Spleen (tissue), 11 donors: Measurements from ENCODE around the gene GET4. TPM values are rescaled to one million over a fixed set of nuclear protein-coding genes. Genes with fewer than 3 reads are reported as not detected.

Experiments used
- DNase-seq: peaks from one replicate; pipeline ENCODE4 v3.0.0-alpha.2; 2020
- H3K27ac ChIP-seq, 8 donors: fragments of 200-600 bp; sonication (generic) in 7 of 8; 1 replicate in 4 of 8; 2 replicates in 4 of 8; pipeline versions ENCODE4 v1.5.0 to v1.8.0; 2016 to 2021; ENCODE audit warnings: inconsistent platforms in 4 of 8, mild to moderate bottlenecking in 4 of 8, moderate library complexity in 1 of 8
- H3K27me3 ChIP-seq, 7 donors: fragments of 200-600 bp; sonication (generic) in 6 of 7; replicated peaks in 1 of 7; 1 replicate in 4 of 7; 2 replicates in 3 of 7; pipeline versions ENCODE4 v1.5.0 to v1.8.0; 2016 to 2021; ENCODE audit warnings: inconsistent platforms in 3 of 7, mild to moderate bottlenecking in 1 of 7
- H3K36me3 ChIP-seq, 6 donors: fragments of 200-600 bp; sonication (generic) in 5 of 6; 1 replicate in 4 of 6; 2 replicates in 2 of 6; pipeline versions ENCODE4 v1.5.0 to v1.8.0; 2016 to 2021; ENCODE audit warnings: inconsistent platforms in 2 of 6
- H3K4me1 ChIP-seq, 6 donors: fragments of 200-600 bp; sonication (generic) in 5 of 6; 1 replicate in 3 of 6; 2 replicates in 3 of 6; pipeline versions ENCODE4 v1.5.0 to v1.8.0; 2016 to 2021; ENCODE audit warnings: inconsistent platforms in 3 of 6
- H3K4me3 ChIP-seq, 8 donors: fragments of 200-600 bp; sonication (generic) in 7 of 8; 1 replicate in 4 of 8; 2 replicates in 4 of 8; pipeline versions ENCODE4 v1.5.0 to v1.8.0; 2016 to 2021; ENCODE audit warnings: inconsistent platforms in 4 of 8, mild to moderate bottlenecking in 4 of 8, moderate library complexity in 2 of 8
- H3K9me3 ChIP-seq, 8 donors: fragments of 200-600 bp; sonication (generic) in 7 of 8; 1 replicate in 4 of 8; 2 replicates in 4 of 8; pipeline versions ENCODE4 v1.5.0 to v1.8.0; 2016 to 2021; ENCODE audit warnings: inconsistent platforms in 4 of 8
- POLR2A ChIP-seq, 3 donors: fragments of 450-650 bp; IDR thresholded peaks; one replicate each; pipeline ENCODE4 v1.5.1; 2017; ENCODE audit warnings: antibody characterized with exemption in 3 of 3, mild to moderate bottlenecking in 1 of 3
- POLR2AphosphoS5 ChIP-seq, 3 donors: sonication (generic); formaldehyde crosslinking; IDR thresholded peaks; one replicate each; pipeline ENCODE4 v1.5.1; 2017; ENCODE audit warnings: antibody characterized with exemption in 3 of 3
- WGBS, 5 donors: extraction: QIAGEN DNeasy Blood & Tissue Kit in 3 of 5; methylation state at CpG; one replicate each; pipeline versions ENCODE4 v1.1.5 to v1.1.7; 2013 to 2018; 5-methylcytosine and 5-hydroxymethylcytosine counted together
- intact Hi-C: fragments of 100-400 bp; cut with DNase I; formaldehyde crosslinking; loops from one replicate; pipeline ENCODE4 v1.15.0; 2023; ENCODE audit warnings: low total_unique reads
- polyA plus RNA-seq, 3 donors: library from polyadenylated mRNA; stranded (reverse); fragments of 200-250 nt; gene quantifications; one replicate each; pipeline ENCODE4 v1.2.1, GENCODE V29; 2013
- total RNA-seq, 7 donors: library from RNA; depleted of rRNA in 3 of 7; stranded (reverse); fragments of >200 nt in 3 of 7; fragmentation: NEBNext Ultra II Directional in 4 of 7; extraction: Animal tissue kit (Norgen Biotek cat#: 25700) in 4 of 7; gene quantifications; one replicate each; pipeline versions ENCODE4 v1.1.0 to v1.2.1, GENCODE V29; 2016 to 2021
- TF ChIP-seq, protein P1 (sequence below), 11 experiments: fragments of 200-600 bp in 7 of 11; fragments of 450-650 bp in 4 of 11; sonication (generic) in 4 of 11; IDR thresholded peaks in 8 of 11; conservative IDR thresholded peaks in 3 of 11; 1 replicate in 7 of 11; 2 replicates in 4 of 11; pipeline versions ENCODE4 v1.4.0 to v1.8.0; 2016 to 2021; ENCODE audit warnings: antibody characterized with exemption in 11 of 11, inconsistent platforms in 4 of 11, mild to moderate bottlenecking in 1 of 11
- donor health status: healthy with polysubstance abuse.
- donor health status: DM: no; HTN: no; CAD: no; lungs with moderate emphysema.
- donor health status: DM: no; HTN: no; CAD: no.
- donor health status: Bipolar disorder and iron deficiency.
- donor health status: healthy.
- donor health status: DM: no; HTN: no; CAD: no.
- donor health status: DM: yes; HTN: yes; CAD: no.

GET4 gene
- total and polyA plus RNA-seq, 10 donors = 25.4 to 63.0 (median 36.1) TPM

DNA sequence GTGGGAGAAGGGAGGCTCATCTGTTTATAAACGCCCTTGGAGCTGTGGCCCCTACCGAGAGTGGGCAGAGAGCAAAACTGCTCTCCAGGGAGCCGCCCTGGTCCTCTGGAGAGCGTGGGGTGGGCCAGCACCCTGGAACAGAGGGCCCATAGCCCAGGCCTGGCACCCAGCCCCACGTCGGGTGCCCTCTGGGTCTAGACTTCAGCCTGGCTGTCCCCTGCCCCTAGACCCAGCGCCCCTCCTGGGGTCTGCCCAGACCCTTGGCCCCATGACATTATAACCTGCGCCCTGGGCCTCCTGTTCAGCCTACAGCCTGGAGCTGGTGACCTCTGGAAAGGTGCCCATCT lies 24.7 kb downstream of the GET4 start:
- 75 to 83% (median 77%) methylated on average over 4 to 8 of the region's 8 CpGs for WGBS, 5 donors
- H3K4me1 ChIP-seq = peaks cover 0 to 47% (median 19%) of the 10 kb centered on the region in 6 donors
- no peak overlapping the region for H3K4me3 ChIP-seq
- H3K27me3 ChIP-seq = peaks cover 0 to 17% (median 0%) of the 10 kb centered on the region in 7 donors
- no peak for DNase-seq
- no peak for TF ChIP-seq POLR2AphosphoS5 (IDR thresholded peaks at IDR 0.05)
- TF ChIP-seq POLR2A (IDR thresholded peaks at IDR 0.05) = no peak
- peaks cover 0 to 74% (median 28%) of the 10 kb centered on the region in 6 donors for H3K36me3 ChIP-seq
- intact Hi-C loops = loop anchor here (10.0 kb wide), 1 partner anchor 54 kb away; the partner anchor contains the start of gene ADAP1
- H3K27ac ChIP-seq = peak overlapping the region in 7 of 8 donors; percentile 20 to 65 (median 53)
- H3K9me3 ChIP-seq = no peaks in the 10 kb centered on the region

DNA sequence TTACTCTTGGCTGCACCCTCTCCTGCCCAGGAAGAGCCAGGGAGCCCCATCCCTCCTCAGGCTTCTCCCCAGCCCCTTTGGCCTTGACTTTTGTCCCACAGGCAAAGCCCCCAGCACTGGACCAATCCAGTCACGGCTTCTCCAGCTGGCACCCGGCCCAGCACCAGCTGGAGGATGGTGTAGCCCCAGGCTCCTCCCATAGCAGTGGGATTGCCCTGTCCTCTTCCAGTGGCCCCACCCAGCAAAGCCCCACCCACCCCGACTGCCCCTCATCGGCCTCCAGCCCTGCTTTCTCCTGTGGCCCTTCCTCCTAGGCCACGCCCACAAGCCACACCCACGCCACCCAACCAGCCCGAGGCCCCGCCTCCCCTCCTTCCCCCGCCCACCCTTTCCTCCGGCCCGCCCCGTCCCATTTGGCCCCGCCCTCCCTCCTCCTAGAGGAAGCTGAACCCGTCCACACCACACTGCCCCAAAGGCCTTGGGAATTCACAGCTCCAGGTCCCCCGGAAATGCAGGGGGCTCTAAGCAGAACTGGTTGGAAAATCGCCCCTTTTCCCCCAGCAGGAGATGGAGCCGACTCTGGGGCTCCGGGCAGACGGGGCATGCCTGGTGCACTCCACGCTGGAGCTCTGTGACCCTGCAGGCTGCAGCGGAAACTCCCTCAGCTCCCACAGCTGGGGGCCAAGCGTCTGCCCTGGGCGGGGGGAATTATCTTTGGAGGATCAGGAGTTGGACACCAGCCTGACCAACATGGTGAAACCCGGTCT lies 25.2 kb downstream of the GET4 start:
- peak overlapping the region in 1 of 8 donors; percentile 32 for H3K4me3 ChIP-seq
- 20 to 35% (median 28%) methylated on average over 14 to 24 of the region's 24 CpGs for WGBS, 5 donors
- peaks cover 0 to 68% (median 22%) of the 10 kb centered on the region in 6 donors for H3K36me3 ChIP-seq
- no peaks in the 10 kb centered on the region for H3K9me3 ChIP-seq
- peaks cover 0 to 47% (median 19%) of the 10 kb centered on the region in 6 donors for H3K4me1 ChIP-seq
- H3K27ac ChIP-seq = peak overlapping the region in 7 of 8 donors; percentile 20 to 65 (median 53)
- TF ChIP-seq POLR2A (IDR thresholded peaks at IDR 0.05) (no peak), POLR2AphosphoS5 (IDR thresholded peaks at IDR 0.05) (peak in 1 of 3 donors; percentile 32)
- TF ChIP-seq, protein P1, sequence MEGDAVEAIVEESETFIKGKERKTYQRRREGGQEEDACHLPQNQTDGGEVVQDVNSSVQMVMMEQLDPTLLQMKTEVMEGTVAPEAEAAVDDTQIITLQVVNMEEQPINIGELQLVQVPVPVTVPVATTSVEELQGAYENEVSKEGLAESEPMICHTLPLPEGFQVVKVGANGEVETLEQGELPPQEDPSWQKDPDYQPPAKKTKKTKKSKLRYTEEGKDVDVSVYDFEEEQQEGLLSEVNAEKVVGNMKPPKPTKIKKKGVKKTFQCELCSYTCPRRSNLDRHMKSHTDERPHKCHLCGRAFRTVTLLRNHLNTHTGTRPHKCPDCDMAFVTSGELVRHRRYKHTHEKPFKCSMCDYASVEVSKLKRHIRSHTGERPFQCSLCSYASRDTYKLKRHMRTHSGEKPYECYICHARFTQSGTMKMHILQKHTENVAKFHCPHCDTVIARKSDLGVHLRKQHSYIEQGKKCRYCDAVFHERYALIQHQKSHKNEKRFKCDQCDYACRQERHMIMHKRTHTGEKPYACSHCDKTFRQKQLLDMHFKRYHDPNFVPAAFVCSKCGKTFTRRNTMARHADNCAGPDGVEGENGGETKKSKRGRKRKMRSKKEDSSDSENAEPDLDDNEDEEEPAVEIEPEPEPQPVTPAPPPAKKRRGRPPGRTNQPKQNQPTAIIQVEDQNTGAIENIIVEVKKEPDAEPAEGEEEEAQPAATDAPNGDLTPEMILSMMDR (IDR thresholded peaks at IDR 0.05 in 8 of 11, conservative IDR thresholded peaks at IDR 0.05 in 3 of 11) = no peak
- intact Hi-C loops = loop anchor here (10.0 kb wide), 1 partner anchor 53 kb away; the partner anchor contains the start of gene ADAP1
- peak; percentile 85 for DNase-seq
- H3K27me3 ChIP-seq = peaks cover 0 to 17% (median 0%) of the 10 kb centered on the region in 7 donors

DNA sequence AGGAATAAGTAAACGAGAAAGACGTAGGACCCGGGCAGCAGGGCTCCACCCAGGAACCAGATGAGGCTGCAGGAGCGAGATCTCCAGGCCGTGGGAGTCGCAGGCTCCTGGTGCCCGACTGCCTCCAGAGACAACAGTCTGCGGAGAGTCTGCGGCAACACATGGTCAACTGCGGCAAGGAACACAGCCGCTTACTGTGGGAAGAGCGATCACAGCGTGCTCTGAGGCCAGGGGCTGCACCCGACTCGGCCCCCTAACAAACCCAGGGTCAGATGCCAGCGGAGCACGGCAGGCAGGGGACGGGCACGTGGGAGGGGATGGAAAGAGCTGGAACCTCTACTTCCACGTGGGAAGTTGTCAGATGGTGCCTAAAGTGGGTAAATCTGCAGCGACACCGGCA lies 26.6 kb downstream of the GET4 start:
- intact Hi-C loops = loop anchor here (10.0 kb wide), 1 partner anchor 52 kb away; the partner anchor contains the start of gene ADAP1
- Histone ChIP-seq H3K36me3 (peaks cover 0 to 60% (median 9%) of the 10 kb centered on the region in 6 donors), H3K27me3 (peaks cover 0 to 17% (median 0%) of the 10 kb centered on the region in 7 donors), H3K4me3 (no peak overlapping the region), H3K27ac (no peak overlapping the region), H3K4me1 (peaks cover 0 to 49% (median 17%) of the 10 kb centered on the region in 6 donors), H3K9me3 (no peaks in the 10 kb centered on the region)
- no peak for TF ChIP-seq POLR2AphosphoS5 (IDR thresholded peaks at IDR 0.05)
- no peak for TF ChIP-seq POLR2A (IDR thresholded peaks at IDR 0.05)
- TF ChIP-seq, protein P1 (IDR thresholded peaks at IDR 0.05 in 8 of 11, conservative IDR thresholded peaks at IDR 0.05 in 3 of 11) = no peak
- WGBS, 5 donors = 87 to 92% (median 90%) methylated on average over 22 of the region's 22 CpGs
- DNase-seq = no peak

DNA sequence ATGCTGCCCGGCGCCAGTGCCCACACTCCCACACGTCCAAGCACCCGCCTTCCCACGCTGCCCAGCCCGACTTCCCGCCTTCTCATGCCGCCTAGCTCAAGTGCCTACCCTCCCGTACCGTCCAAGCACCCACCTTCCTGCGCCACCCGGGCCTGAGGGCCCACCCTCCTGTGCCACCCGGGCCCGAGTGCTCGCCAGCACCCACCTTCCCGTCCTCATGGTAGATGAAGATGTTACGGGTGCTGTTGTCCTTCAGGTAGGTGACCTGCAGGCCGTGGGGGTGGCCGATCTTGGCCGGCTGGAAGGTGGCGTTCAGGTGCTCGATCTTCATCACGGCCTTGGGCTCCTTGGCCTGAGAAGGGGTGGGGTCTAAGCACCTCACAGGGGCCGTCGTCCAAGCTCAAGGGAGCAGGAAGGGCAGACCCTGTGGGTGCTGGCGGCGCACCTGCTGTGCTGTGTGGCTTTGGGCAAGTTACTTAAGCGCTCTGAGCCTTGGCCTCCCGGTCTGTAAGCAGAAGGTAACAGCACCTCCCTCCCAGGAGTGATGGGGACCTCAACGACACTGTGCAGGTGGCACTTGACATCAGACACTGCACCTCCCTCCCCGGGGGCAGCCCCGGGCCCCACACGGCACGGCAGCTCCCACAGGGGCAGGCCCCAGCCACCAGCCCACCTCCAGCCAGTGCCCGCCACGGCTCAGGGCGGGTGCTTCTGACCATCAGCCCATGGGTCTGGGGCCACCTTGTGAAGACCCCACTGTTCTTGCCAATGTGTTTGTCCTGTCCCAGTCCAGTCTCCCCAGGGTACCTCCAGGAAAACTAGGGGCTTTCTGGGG lies 27.8 kb downstream of the GET4 start:
- DNase-seq = no peak

More for the DNA sequence above, 27.8 kb downstream of the GET4 start:
- WGBS, 5 donors = 88 to 92% (median 88%) methylated on average over 25 to 37 of the region's 37 CpGs
- no peaks in the 10 kb centered on the region for H3K9me3 ChIP-seq
- H3K27ac ChIP-seq = peak overlapping the region in 5 of 8 donors; percentile 1 to 44 (median 31)
- TF ChIP-seq, protein P1 (IDR thresholded peaks at IDR 0.05 in 8 of 11, conservative IDR thresholded peaks at IDR 0.05 in 3 of 11) = no peak
- no peak for TF ChIP-seq POLR2A (IDR thresholded peaks at IDR 0.05)
- peak in 1 of 3 donors; percentile 17 for TF ChIP-seq POLR2AphosphoS5 (IDR thresholded peaks at IDR 0.05)
- no peak overlapping the region for H3K4me3 ChIP-seq
- H3K36me3 ChIP-seq = peaks cover 0 to 49% (median 0%) of the 10 kb centered on the region in 6 donors
- H3K27me3 ChIP-seq = peaks cover 0 to 17% (median 0%) of the 10 kb centered on the region in 7 donors
- H3K4me1 ChIP-seq = peaks cover 4 to 47% (median 19%) of the 10 kb centered on the region in 6 donors
- intact Hi-C loops = loop anchor here (10.0 kb wide), 1 partner anchor 51 kb away; the partner anchor contains the start of gene ADAP1
